ENCODE measurements around the gene KLHL4. TPM values are rescaled to one million over a fixed set of nuclear protein-coding genes. Genes with fewer than 3 reads are reported as not detected.
"Not testable (repeated sequence)": the region's sequence is repeated elsewhere in the genome, so short reads cannot be mapped to it uniquely, and the experiment has no call there.

Gene KLHL4
- total RNA-seq, 6 experiments from 2014 or later, result 0.33 to 0.86 (median 0.52) TPM

DNA sequence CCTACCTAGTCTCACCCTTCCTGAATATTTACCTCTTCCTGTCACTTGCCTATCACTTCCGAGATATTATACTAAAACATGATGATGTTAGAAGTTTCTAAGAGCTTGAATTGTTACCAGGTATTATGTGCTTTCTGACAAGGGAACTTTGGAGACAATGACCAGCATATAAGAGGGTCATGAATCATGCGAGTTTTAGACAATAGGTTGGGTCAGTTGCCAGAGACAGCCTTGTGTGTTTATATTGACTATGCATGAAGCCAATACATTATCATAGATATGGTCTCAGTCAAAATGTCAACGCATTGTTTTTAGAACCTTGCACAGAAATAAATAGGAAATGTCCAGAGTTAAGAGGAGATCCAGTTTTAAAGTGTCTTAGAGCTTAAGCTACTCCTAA is 116.8 kb downstream of the KLHL4 start:
- no peak for DNase-seq
- no peak for TF ChIP-seq POLR2A (IDR thresholded peaks at IDR 0.05)
- TF ChIP-seq, protein P1, sequence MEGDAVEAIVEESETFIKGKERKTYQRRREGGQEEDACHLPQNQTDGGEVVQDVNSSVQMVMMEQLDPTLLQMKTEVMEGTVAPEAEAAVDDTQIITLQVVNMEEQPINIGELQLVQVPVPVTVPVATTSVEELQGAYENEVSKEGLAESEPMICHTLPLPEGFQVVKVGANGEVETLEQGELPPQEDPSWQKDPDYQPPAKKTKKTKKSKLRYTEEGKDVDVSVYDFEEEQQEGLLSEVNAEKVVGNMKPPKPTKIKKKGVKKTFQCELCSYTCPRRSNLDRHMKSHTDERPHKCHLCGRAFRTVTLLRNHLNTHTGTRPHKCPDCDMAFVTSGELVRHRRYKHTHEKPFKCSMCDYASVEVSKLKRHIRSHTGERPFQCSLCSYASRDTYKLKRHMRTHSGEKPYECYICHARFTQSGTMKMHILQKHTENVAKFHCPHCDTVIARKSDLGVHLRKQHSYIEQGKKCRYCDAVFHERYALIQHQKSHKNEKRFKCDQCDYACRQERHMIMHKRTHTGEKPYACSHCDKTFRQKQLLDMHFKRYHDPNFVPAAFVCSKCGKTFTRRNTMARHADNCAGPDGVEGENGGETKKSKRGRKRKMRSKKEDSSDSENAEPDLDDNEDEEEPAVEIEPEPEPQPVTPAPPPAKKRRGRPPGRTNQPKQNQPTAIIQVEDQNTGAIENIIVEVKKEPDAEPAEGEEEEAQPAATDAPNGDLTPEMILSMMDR (IDR thresholded peaks at IDR 0.05), result no peak
- no peaks in the 10 kb centered on the region for H3K27me3 ChIP-seq
- no peaks in the 10 kb centered on the region for H3K4me1 ChIP-seq
- intact Hi-C loops (cut with DNase I), result no loop called here
- 33% methylated on average over 3 of the region's 3 CpGs for WGBS (ENCODE audit: insufficient coverage, low coverage, low lambda C conversion rate, missing lambda C conversion rate)
- no peak overlapping the region for H3K4me3 ChIP-seq
- ATAC-seq, result no peak
- no peaks in the 10 kb centered on the region for H3K9me3 ChIP-seq
- H3K27ac ChIP-seq, result no peak overlapping the region
- H3K36me3 ChIP-seq, result no peaks in the 10 kb centered on the region

DNA sequence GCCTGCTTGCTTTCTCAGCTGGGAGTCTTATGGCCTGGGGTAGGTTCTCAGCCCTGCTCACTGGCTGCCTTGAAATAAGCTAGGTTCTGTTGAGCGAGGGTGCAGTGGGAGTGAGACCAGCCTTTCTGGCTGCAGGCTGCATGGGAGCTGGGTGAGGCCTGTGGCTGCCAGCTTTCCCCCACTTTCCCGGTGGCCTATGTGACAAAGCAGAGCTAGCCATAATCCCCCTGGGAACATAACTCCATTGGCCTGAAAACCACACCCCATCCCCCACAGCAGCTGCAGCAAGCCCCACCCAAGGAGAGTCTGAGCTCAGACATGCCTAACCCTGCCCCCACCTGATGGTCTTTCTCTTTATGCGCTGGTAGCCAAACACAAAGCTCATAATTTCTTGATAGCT is 118.9 kb downstream of the KLHL4 start:
- 89% methylated on average over 2 of the region's 3 CpGs for whole genome bisulfite sequencing (ENCODE audit: insufficient coverage, low coverage, low lambda C conversion rate, missing lambda C conversion rate)
- H3K9me3 ChIP-seq, result no peaks in the 10 kb centered on the region
- H3K4me3 ChIP-seq, result no peak overlapping the region
- no peaks in the 10 kb centered on the region for H3K27me3 ChIP-seq
- no peaks in the 10 kb centered on the region for H3K36me3 ChIP-seq
- intact Hi-C loops (cut with DNase I), result no loop called here
- ATAC-seq (no peak), DNase-seq (no peak)
- TF ChIP-seq, protein P1 (IDR thresholded peaks at IDR 0.05), result no peak
- TF ChIP-seq POLR2A (IDR thresholded peaks at IDR 0.05), result no peak
- no peaks in the 10 kb centered on the region for H3K4me1 ChIP-seq
- no peak overlapping the region for H3K27ac ChIP-seq

DNA sequence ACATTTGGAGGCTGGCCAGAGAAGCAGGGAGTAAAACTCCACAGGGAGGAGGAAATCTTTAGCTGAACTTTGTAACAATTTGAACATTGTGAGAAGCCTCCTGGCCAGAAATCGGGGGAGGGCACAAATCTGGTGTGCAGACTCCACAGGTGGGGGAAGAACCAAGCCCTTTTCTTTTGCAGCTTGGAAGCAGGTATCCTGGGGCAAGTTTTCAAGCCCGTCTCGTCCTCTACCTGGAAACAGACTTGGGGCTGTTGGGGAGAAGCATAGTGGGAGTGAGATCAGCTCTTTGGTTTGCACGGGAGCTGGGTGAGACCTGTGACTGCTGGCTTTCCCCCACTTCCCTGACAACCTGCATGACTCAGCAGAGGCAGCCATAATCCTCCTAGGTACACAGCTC is 123.8 kb downstream of the KLHL4 start:
- 25% methylated on average over 1 of the region's 4 CpGs for WGBS (ENCODE audit: insufficient coverage, low coverage, low lambda C conversion rate, missing lambda C conversion rate)
- ATAC-seq; intact Hi-C loops (cut with DNase I); H3K4me1 ChIP-seq; H3K27ac ChIP-seq; DNase-seq; H3K27me3 ChIP-seq; H3K4me3 ChIP-seq; H3K36me3 ChIP-seq; H3K9me3 ChIP-seq: not testable (repeated sequence)

DNA sequence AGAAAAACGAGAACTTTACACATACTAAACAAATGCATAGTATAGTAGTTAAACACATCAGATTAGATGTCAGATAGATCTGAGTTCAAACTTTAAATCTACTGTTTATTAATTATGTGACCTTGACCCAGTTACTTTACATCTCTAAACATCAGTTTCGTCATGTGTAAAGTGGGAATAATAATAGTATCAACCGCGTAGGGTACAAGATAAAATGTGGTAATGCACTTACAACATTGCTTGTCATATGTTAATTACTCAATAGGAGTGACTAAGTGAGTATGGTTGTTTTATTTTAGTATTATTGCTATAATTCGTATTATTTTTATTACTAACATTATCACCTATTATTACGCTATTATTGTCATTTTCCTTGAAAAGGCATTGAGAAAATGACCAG is 144.2 kb downstream of the KLHL4 start:
- H3K27me3 ChIP-seq, result peaks cover 0 to 9% of the 10 kb centered on the region in 2 donors
- no peak overlapping the region for H3K4me3 ChIP-seq
- DNase-seq (no peak), ATAC-seq (no peak)
- no peak overlapping the region for H3K27ac ChIP-seq
- TF ChIP-seq POLR2A (IDR thresholded peaks at IDR 0.05), result no peak
- TF ChIP-seq, protein P1 (IDR thresholded peaks at IDR 0.05), result no peak
- intact Hi-C loops (cut with DNase I), result no loop called here
- no peaks in the 10 kb centered on the region for H3K36me3 ChIP-seq
- no peaks in the 10 kb centered on the region for H3K4me1 ChIP-seq
- WGBS (ENCODE audit: insufficient coverage, low coverage, low lambda C conversion rate, missing lambda C conversion rate), result 32% methylated on average over 6 of the region's 6 CpGs
- H3K9me3 ChIP-seq, result no peaks in the 10 kb centered on the region

DNA sequence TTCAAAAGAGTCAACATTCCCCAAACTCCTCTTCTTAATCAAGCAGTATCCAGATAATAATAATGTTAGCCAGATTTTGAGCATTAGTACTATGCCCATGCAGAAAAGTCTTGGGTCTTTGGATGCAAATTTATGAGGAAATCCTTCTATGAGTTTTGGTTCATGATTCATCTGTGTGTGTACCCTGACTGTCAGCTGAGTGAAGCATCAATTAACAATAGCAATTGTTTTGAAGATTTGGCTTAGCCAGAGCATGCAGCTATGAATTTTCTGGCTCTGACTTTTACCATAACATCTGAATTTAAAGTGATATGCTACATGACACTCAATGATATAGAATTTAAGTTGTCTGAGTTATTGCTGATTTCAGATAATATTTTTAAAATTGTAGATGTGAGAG is 145.8 kb downstream of the KLHL4 start:
- Histone ChIP-seq H3K27ac (no peak overlapping the region), H3K36me3 (no peaks in the 10 kb centered on the region), H3K9me3 (no peaks in the 10 kb centered on the region), H3K4me3 (no peak overlapping the region), H3K27me3 (peaks cover 0 to 9% of the 10 kb centered on the region in 2 donors), H3K4me1 (no peaks in the 10 kb centered on the region)
- ATAC-seq, result no peak
- intact Hi-C loops (cut with DNase I), result no loop called here
- no peak for DNase-seq
- TF ChIP-seq, protein P1 (IDR thresholded peaks at IDR 0.05), result no peak
- TF ChIP-seq POLR2A (IDR thresholded peaks at IDR 0.05), result no peak

Data from right lobe of liver (tissue), 6 donors.